ENCODE measurements around the gene GPX2. TPM values are rescaled to one million over a fixed set of nuclear protein-coding genes. Genes with fewer than 3 reads are reported as not detected.

GPX2 gene
- total RNA-seq, 4 donors from 2014 or later, result 4.0 TPM; not detected in 3

DNA sequence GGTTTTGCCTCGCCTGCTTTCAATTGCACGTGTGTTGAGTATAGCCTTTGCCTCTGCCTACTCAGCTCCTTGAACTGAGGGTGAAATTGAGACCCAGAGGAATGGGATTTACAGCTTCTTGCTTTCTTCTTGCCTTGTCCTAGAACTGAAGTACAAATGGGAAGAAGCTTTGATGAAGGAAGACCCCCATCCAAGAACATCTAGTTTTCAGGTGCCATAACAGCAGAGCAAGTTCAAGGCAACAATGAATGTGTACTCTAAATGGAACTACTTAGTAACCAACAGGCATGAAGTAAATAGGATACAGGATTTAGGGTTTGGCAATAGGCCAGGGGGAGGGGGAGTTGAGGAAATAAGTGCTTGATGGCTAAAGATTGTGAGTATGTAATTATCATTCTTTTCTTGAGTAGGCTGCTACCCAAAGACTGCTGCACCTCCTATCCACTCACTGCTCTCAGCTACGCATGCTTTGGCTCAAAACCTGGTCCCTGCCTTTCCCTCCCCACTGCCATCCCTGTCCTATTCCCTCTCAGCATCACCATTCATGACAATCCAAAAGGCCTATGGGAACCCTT is 2.1 kb downstream of the GPX2 start:
- 92 to 93% methylated on average over 3 of the region's 3 CpGs for WGBS, 2 donors
- no peak for TF ChIP-seq CTCF (IDR thresholded peaks at IDR 0.05)
- TF ChIP-seq POLR2A (IDR thresholded peaks at IDR 0.05), result no peak
- Histone ChIP-seq H3K9me3 (no peaks in the 10 kb centered on the region), H3K4me1 (peaks cover 0 to 5% of the 10 kb centered on the region in 2 donors), H3K27me3 (no peaks in the 10 kb centered on the region), H3K27ac (no peak overlapping the region), H3K36me3 (no peaks in the 10 kb centered on the region), H3K4me3 (replicated peaks in 1 of 3) (no peak overlapping the region)
- no peak for DNase-seq
- intact Hi-C loops (cut with DNase I), result no loop called here

- Histone ChIP-seq H3K27me3 (no peaks in the 10 kb centered on the region), H3K27ac (no peak overlapping the region), H3K9me3 (no peaks in the 10 kb centered on the region), H3K4me3 (replicated peaks in 1 of 3) (no peak overlapping the region), H3K36me3 (no peaks in the 10 kb centered on the region), H3K4me1 (peaks cover 0 to 5% of the 10 kb centered on the region in 2 donors)
- no peak for TF ChIP-seq CTCF (IDR thresholded peaks at IDR 0.05)
- TF ChIP-seq POLR2A (IDR thresholded peaks at IDR 0.05), result no peak
- WGBS, 2 donors, result 65 to 67% methylated on average over 3 of the region's 3 CpGs
- intact Hi-C loops (cut with DNase I), result no loop called here
- DNase-seq, result no peak
Observed at GRCh38 chr14:64939817-64940190, 2.7 kb downstream of the GPX2 start.

DNA sequence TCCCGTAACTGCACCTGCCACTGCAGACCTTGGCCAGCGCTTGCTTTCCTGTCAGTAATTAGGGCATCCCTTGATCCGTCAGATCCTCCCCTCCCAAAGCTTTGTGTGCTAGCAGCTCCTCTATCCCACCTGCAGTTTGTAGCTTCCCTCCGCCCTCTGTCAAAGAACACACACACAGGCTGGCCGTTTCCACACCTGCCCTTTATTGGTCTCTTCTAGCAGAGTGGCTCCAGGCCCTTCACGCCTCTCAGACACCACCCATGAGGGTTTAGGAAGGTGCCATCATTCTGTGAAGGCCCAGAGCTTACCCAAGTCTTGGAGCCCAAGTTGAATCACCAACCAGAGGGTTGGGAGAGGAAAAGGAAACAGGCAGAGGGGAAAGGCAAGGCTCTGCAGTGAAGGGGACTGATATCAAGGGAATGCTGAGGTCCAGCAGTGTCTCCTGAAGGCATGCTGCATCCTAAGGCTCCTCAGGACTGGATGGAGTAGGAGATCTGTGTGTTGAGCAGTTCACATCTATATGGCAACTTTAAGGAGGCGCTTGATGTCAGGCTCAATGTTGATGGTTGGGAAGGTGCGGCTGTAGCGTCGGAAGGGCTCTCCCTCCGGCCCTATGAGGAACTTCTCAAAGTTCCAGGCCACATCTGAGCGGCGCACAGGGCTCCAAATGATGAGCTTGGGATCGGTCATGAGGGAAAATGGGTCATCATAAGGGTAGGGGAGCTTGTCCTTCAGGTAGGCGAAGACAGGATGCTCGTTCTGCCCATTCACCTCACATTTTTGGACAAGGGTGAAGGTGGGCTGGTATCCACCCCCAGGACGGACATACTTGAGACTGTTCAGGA is 3.4 kb downstream of the GPX2 start:
- H3K36me3 ChIP-seq, result peaks cover 0 to 4% of the 10 kb centered on the region in 2 donors
- no peak for DNase-seq
- no peak overlapping the region for H3K4me3 ChIP-seq (replicated peaks in 1 of 3)
- TF ChIP-seq CTCF (IDR thresholded peaks at IDR 0.05) (no peak), POLR2A (IDR thresholded peaks at IDR 0.05) (no peak)
- no peaks in the 10 kb centered on the region for H3K27me3 ChIP-seq
- H3K27ac ChIP-seq, result no peak overlapping the region
- WGBS, 2 donors, result 95 to 96% methylated on average over 17 of the region's 17 CpGs
- peaks cover 0 to 5% of the 10 kb centered on the region in 2 donors for H3K4me1 ChIP-seq
- H3K9me3 ChIP-seq, result no peaks in the 10 kb centered on the region
- intact Hi-C loops (cut with DNase I), result no loop called here

GRCh38 chr14:64937821-64938193 is 4.7 kb downstream of the GPX2 start:
- Histone ChIP-seq H3K36me3 (peaks cover 0 to 9% of the 10 kb centered on the region in 2 donors), H3K4me3 (replicated peaks in 1 of 3) (no peak overlapping the region), H3K27me3 (no peaks in the 10 kb centered on the region), H3K4me1 (peaks cover 0 to 5% of the 10 kb centered on the region in 2 donors), H3K9me3 (no peaks in the 10 kb centered on the region), H3K27ac (no peak overlapping the region)
- TF ChIP-seq POLR2A (IDR thresholded peaks at IDR 0.05) (no peak), CTCF (IDR thresholded peaks at IDR 0.05) (peak in 4 of 6 experiments; percentile 4 to 34 (median 32))
- 91 to 100% methylated on average over 1 of the region's 1 CpG for WGBS, 2 donors
- intact Hi-C loops (cut with DNase I), result no loop called here
- DNase-seq, result no peak

DNA sequence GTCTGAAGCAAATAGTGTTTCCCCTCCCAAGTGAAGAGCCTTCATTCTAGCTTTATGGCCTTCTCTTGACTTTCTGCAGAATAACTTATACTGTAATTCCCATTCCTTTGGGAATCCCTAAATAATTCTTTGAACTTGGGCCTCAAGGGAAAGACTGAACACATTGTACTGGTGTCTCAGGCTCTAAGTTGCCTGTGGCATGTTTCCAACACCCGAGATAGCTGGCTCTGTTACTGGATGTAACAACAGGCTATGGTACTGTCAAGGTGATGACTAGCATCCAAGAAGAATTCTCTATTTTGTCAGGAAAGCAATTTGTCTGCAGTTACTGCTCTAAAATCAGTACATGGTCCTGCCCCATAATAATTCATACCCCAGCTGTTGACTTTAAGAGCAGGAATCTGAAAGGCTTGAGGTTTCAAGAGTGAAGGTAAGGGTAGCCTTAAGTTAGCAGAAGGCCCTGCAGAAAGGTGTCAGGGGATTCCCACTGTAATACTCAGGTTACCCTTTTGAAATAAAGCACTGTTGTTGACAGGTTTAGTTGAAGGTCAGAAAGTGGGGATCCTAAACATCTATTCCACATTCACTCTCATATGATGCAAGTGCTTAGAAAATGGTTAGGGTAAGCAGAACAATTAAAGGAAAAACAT is 5.2 kb downstream of the GPX2 start:
- no peak overlapping the region for H3K4me3 ChIP-seq (replicated peaks in 1 of 3)
- no peak overlapping the region for H3K27ac ChIP-seq
- WGBS, 2 donors, result 44 to 45% methylated on average over 1 of the region's 1 CpG
- H3K27me3 ChIP-seq, result no peaks in the 10 kb centered on the region
- peak; percentile 21 to 23 for DNase-seq
- TF ChIP-seq POLR2A (IDR thresholded peaks at IDR 0.05) (no peak), CTCF (IDR thresholded peaks at IDR 0.05) (no peak)
- no peaks in the 10 kb centered on the region for H3K9me3 ChIP-seq
- intact Hi-C loops (cut with DNase I), result no loop called here
- peaks cover 0 to 5% of the 10 kb centered on the region in 2 donors for H3K4me1 ChIP-seq
- peaks cover 0 to 9% of the 10 kb centered on the region in 2 donors for H3K36me3 ChIP-seq

All from thyroid gland (tissue), 4 donors.